Dedifferentiated amniotic fluid mesenchymal stem cell (primary cell): ENCODE measurements around the gene PLD5.
"Not testable (repeated sequence)": the region's sequence is repeated elsewhere in the genome, so short reads cannot be mapped to it uniquely, and the experiment has no call there.

Experiments used
- DNase-seq: peaks from one replicate; pipeline ENCODE4 v3.0.0-alpha.2; 2016; ENCODE audit errors: extremely low spot score

PLD5 gene

GRCh38 chr1:242282758-242283485 lies 241.6 kb downstream of the PLD5 start:
- DNase-seq: not testable (repeated sequence)

- DNase-seq: not testable (repeated sequence)
These were observed 246.1 kb downstream of the PLD5 start for GRCh38 chr1:242278406-242278805.

- not testable (repeated sequence) for DNase-seq
These were observed 247.7 kb downstream of the PLD5 start for GRCh38 chr1:242276769-242277168.

- DNase-seq: not testable (repeated sequence)
These were observed 257.5 kb downstream of the PLD5 start for GRCh38 chr1:242267004-242267403.

- DNase-seq: not testable (repeated sequence)
These were observed 260.1 kb downstream of the PLD5 start for GRCh38 chr1:242264419-242264818.

- no peak for DNase-seq
These were observed 279.2 kb downstream of the PLD5 start for GRCh38 chr1:242245255-242245654.

- DNase-seq: no peak
These were observed 281.0 kb downstream of the PLD5 start for GRCh38 chr1:242243472-242243871.

- DNase-seq: no peak
These were observed 281.5 kb downstream of the PLD5 start for GRCh38 chr1:242242983-242243382.

- no peak for DNase-seq
These were observed 282.6 kb downstream of the PLD5 start for GRCh38 chr1:242241936-242242335.

GRCh38 chr1:242240691-242241090 lies 283.8 kb downstream of the PLD5 start:
- DNase-seq: no peak

- no peak for DNase-seq
These were observed 284.4 kb downstream of the PLD5 start for GRCh38 chr1:242240077-242240476.

- DNase-seq: no peak
These were observed 285.1 kb downstream of the PLD5 start for GRCh38 chr1:242239398-242239797.

- no peak for DNase-seq
These were observed 287.4 kb downstream of the PLD5 start for GRCh38 chr1:242237051-242237450.

- DNase-seq: no peak
These were observed 295.5 kb downstream of the PLD5 start for GRCh38 chr1:242228991-242229390.

- no peak for DNase-seq
These were observed 298.5 kb downstream of the PLD5 start for GRCh38 chr1:242225767-242226573.

- DNase-seq: not testable (repeated sequence)
These were observed 299.4 kb downstream of the PLD5 start for GRCh38 chr1:242224878-242225766.

- no peak for DNase-seq
These were observed 300.0 kb downstream of the PLD5 start for GRCh38 chr1:242224461-242224860.

- no peak for DNase-seq
These were observed 304.6 kb downstream of the PLD5 start for GRCh38 chr1:242219905-242220304.

GRCh38 chr1:242219298-242219901 lies 305.1 kb downstream of the PLD5 start:
- no peak for DNase-seq

- DNase-seq: no peak
These were observed 308.1 kb downstream of the PLD5 start for GRCh38 chr1:242216368-242216767.

- DNase-seq: not testable (repeated sequence)
These were observed 310.0 kb downstream of the PLD5 start for GRCh38 chr1:242214455-242214854.

GRCh38 chr1:242212961-242213360 lies 311.5 kb downstream of the PLD5 start:
- DNase-seq: not testable (repeated sequence)
